Measurements from ENCODE around the gene SHLD2.

DNA sequence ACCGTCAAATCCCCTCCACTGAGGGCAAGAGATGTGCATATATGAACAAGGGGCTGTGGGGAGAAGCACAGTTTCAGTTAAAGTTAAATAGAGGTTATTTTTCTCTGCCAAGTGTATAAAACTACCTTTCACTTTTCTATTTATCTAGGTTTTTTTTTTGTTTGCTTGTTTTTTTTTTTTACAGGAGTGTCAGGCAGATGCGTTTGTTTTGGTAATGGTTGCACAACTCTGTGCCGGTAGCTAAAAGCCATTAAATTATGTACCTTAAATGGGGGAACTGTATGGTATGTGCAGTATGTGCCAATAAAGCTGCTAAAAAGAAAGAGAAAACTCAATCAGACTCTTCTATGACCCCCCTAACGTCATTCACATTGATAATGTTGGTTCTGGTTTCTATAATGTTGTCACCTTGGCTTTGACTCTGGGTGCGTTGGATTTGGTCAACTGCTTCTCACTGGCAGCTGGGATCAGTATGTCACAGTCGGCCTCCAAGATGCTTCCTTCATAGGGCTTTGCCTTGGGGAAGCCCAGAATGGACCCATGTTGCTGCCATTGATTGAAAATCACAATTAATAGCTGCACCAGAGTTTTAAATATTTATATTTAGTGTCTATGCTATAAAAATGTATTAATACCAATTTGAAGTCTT, 34.6 kb upstream of the SHLD2 start:
- TF ChIP-seq, protein P1, sequence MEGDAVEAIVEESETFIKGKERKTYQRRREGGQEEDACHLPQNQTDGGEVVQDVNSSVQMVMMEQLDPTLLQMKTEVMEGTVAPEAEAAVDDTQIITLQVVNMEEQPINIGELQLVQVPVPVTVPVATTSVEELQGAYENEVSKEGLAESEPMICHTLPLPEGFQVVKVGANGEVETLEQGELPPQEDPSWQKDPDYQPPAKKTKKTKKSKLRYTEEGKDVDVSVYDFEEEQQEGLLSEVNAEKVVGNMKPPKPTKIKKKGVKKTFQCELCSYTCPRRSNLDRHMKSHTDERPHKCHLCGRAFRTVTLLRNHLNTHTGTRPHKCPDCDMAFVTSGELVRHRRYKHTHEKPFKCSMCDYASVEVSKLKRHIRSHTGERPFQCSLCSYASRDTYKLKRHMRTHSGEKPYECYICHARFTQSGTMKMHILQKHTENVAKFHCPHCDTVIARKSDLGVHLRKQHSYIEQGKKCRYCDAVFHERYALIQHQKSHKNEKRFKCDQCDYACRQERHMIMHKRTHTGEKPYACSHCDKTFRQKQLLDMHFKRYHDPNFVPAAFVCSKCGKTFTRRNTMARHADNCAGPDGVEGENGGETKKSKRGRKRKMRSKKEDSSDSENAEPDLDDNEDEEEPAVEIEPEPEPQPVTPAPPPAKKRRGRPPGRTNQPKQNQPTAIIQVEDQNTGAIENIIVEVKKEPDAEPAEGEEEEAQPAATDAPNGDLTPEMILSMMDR (IDR thresholded peaks at IDR 0.05): no peak
- TF ChIP-seq ZFX (IDR thresholded peaks at IDR 0.05; ENCODE audit: borderline replicate concordance): no peak
